ENCODE results near the gene CORO2A.

The CORO2A gene

GRCh38 chr9:98109052-98109451 lies 83.4 kb downstream of the CORO2A start:
- Histone ChIP-seq H3K4me1 (ENCODE audit: control insufficient read depth, insufficient read depth, low read length) (0 out of 2 replicates have a peak, but pooled peaks cover 7% of the 10 kb centered on the region), H3K27me3 (ENCODE audit: control insufficient read depth, insufficient read depth, low read length) (no peaks in the 10 kb centered on the region), H3K9me3 (ENCODE audit: control insufficient read depth, insufficient read depth, low read length) (no peaks in the 10 kb centered on the region), H3K36me3 (ENCODE audit: control insufficient read depth, insufficient read depth, low read length) (peaks cover 15% of the 10 kb centered on the region; the same call in 1 of the 2 replicates), H3K9ac (ENCODE audit: low read depth, low read length) (no peak overlapping the region), H3K27ac (ENCODE audit: low read depth, low read length) (no peak overlapping the region), H3K4me3 (ENCODE audit: low read depth, low read length) (no peak overlapping the region)

DNA sequence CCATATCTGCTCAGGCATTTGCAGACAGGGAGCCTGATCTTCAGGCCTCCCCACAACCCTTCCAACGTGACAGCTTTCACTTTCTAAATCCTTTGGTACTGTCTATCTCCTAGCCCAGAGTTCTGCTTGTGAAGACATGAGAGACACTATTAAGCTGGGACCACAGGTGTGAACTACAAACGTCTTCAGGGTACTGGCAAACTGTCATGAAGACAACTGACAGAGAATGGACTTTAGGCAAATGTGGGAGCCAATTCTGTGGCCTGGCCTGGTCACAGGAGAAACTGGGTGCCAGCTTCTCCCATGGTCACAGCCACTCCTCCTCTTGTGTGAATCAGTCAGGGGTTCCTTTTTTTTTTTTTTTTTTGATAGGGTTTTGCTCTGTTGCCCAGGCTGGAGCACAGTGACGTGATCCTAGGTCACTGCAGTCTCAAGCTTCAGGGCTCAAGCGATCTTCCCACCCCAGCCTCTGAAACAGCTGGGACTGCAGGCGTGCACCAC lies 83.9 kb downstream of the CORO2A start:
- Histone ChIP-seq H3K9ac (ENCODE audit: low read depth, low read length) (no peak overlapping the region), H3K4me3 (ENCODE audit: low read depth, low read length) (no peak overlapping the region), H3K36me3 (ENCODE audit: control insufficient read depth, insufficient read depth, low read length) (peaks cover 15% of the 10 kb centered on the region; the same call in 1 of the 2 replicates), H3K27me3 (ENCODE audit: control insufficient read depth, insufficient read depth, low read length) (no peaks in the 10 kb centered on the region), H3K9me3 (ENCODE audit: control insufficient read depth, insufficient read depth, low read length) (no peaks in the 10 kb centered on the region), H3K4me1 (ENCODE audit: control insufficient read depth, insufficient read depth, low read length) (0 out of 2 replicates have a peak, but pooled peaks cover 7% of the 10 kb centered on the region), H3K27ac (ENCODE audit: low read depth, low read length) (no peak overlapping the region)

GRCh38 chr9:98107926-98108325 lies 84.5 kb downstream of the CORO2A start:
- 0 out of 2 replicates have a peak, but pooled peaks cover 7% of the 10 kb centered on the region for H3K4me1 ChIP-seq (ENCODE audit: control insufficient read depth, insufficient read depth, low read length)
- no peaks in the 10 kb centered on the region for H3K27me3 ChIP-seq (ENCODE audit: control insufficient read depth, insufficient read depth, low read length)
- H3K36me3 ChIP-seq (ENCODE audit: control insufficient read depth, insufficient read depth, low read length), result peaks cover 15% of the 10 kb centered on the region; the same call in 1 of the 2 replicates
- no peak overlapping the region for H3K9ac ChIP-seq (ENCODE audit: low read depth, low read length)
- no peak overlapping the region for H3K4me3 ChIP-seq (ENCODE audit: low read depth, low read length)
- no peaks in the 10 kb centered on the region for H3K9me3 ChIP-seq (ENCODE audit: control insufficient read depth, insufficient read depth, low read length)
- no peak overlapping the region for H3K27ac ChIP-seq (ENCODE audit: low read depth, low read length)

- Histone ChIP-seq H3K27me3 (ENCODE audit: control insufficient read depth, insufficient read depth, low read length) (no peaks in the 10 kb centered on the region), H3K9me3 (ENCODE audit: control insufficient read depth, insufficient read depth, low read length) (no peaks in the 10 kb centered on the region), H3K9ac (ENCODE audit: low read depth, low read length) (no peak overlapping the region), H3K36me3 (ENCODE audit: control insufficient read depth, insufficient read depth, low read length) (peaks cover 11% of the 10 kb centered on the region; the same call in 1 of the 2 replicates), H3K4me3 (ENCODE audit: low read depth, low read length) (no peak overlapping the region), H3K4me1 (ENCODE audit: control insufficient read depth, insufficient read depth, low read length) (0 out of 2 replicates have a peak, but pooled peaks cover 7% of the 10 kb centered on the region), H3K27ac (ENCODE audit: low read depth, low read length) (no peak overlapping the region)
These were observed 87.4 kb downstream of the CORO2A start for GRCh38 chr9:98105006-98105405.

DNA sequence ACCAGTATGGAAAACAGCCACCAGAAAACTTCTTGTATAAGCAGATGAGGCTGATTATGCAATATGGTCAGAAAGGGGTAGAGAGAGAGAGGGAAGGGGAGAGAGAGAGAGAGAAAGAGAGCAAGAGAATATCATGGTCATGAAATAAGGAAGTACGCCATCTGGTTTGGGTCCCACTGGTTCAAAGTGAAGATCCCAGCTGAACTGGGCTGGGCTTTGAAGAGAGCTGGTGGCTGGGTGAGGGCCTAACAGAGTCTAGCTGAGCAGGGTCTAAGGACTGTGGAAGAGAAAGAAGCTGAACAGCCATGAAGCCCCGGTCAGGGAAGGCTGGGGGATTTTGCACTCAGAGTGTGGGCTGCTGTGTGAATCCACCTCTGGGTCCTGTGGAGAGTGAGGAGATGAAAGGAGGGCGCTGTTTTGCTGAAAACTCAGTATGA lies 88.0 kb downstream of the CORO2A start:
- peaks cover 11% of the 10 kb centered on the region for H3K36me3 ChIP-seq (ENCODE audit: control insufficient read depth, insufficient read depth, low read length)
- H3K4me3 ChIP-seq (ENCODE audit: low read depth, low read length), result no peak overlapping the region
- 0 out of 2 replicates have a peak, but pooled peaks cover 2% of the 10 kb centered on the region for H3K4me1 ChIP-seq (ENCODE audit: control insufficient read depth, insufficient read depth, low read length)
- no peak overlapping the region for H3K27ac ChIP-seq (ENCODE audit: low read depth, low read length)
- no peaks in the 10 kb centered on the region for H3K27me3 ChIP-seq (ENCODE audit: control insufficient read depth, insufficient read depth, low read length)
- no peaks in the 10 kb centered on the region for H3K9me3 ChIP-seq (ENCODE audit: control insufficient read depth, insufficient read depth, low read length)
- no peak overlapping the region for H3K9ac ChIP-seq (ENCODE audit: low read depth, low read length)

DNA sequence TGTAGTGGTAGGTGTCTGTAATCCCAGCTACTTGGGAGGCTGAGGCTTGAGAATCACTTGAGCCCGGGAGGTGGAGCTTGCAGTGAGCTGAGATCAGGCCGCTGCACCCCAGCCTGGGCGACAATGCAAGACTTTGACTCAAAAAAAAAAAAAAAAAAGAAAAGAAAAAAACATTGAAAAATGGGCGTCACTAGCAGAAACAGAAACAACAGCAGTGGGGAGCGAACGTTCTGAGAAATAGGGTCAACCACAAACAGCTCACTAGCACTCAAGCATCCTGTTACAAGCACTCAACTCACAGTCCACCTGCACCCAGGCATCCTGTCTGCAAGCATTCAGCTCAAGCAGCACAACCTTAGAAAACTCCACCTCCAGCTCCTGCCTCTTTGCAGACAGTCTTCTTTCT lies 90.6 kb downstream of the CORO2A start:
- Histone ChIP-seq H3K27ac (ENCODE audit: low read depth, low read length) (no peak overlapping the region), H3K36me3 (ENCODE audit: control insufficient read depth, insufficient read depth, low read length) (peaks cover 19% of the 10 kb centered on the region), H3K9ac (ENCODE audit: low read depth, low read length) (no peak overlapping the region), H3K27me3 (ENCODE audit: control insufficient read depth, insufficient read depth, low read length) (no peaks in the 10 kb centered on the region), H3K9me3 (ENCODE audit: control insufficient read depth, insufficient read depth, low read length) (no peaks in the 10 kb centered on the region), H3K4me1 (ENCODE audit: control insufficient read depth, insufficient read depth, low read length) (no peaks in the 10 kb centered on the region), H3K4me3 (ENCODE audit: low read depth, low read length) (no peak overlapping the region)

DNA sequence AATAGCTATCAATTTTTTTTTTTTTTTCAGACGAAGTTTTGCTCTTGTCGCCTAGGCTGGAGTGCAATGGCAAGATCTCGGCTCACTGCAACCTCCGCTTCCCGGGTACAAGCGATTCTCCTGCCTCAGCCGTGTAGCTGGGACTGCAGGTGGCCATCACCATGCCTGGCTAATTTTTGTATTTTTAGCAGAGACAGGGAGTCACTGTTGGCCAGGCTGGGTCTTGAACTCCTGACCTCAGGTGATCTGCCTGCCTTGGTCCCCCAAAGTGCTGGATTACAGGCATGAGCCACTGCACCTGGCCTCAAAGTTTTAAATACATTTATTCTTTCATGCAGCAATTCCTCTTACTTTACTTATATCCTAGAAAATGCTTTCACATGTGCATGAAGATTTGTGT lies 91.0 kb downstream of the CORO2A start:
- Histone ChIP-seq H3K27ac (ENCODE audit: low read depth, low read length) (no peak overlapping the region), H3K36me3 (ENCODE audit: control insufficient read depth, insufficient read depth, low read length) (peaks cover 19% of the 10 kb centered on the region), H3K9ac (ENCODE audit: low read depth, low read length) (no peak overlapping the region)

GRCh38 chr9:98100456-98100855 lies 92.0 kb downstream of the CORO2A start:
- Histone ChIP-seq H3K4me3 (ENCODE audit: low read depth, low read length) (no peak overlapping the region), H3K27ac (ENCODE audit: low read depth, low read length) (no peak overlapping the region), H3K9ac (ENCODE audit: low read depth, low read length) (no peak overlapping the region), H3K27me3 (ENCODE audit: control insufficient read depth, insufficient read depth, low read length) (no peaks in the 10 kb centered on the region), H3K4me1 (ENCODE audit: control insufficient read depth, insufficient read depth, low read length) (no peaks in the 10 kb centered on the region), H3K9me3 (ENCODE audit: control insufficient read depth, insufficient read depth, low read length) (no peaks in the 10 kb centered on the region), H3K36me3 (ENCODE audit: control insufficient read depth, insufficient read depth, low read length) (peaks cover 20% of the 10 kb centered on the region)

More for the DNA sequence above, 91.0 kb downstream of the CORO2A start:
- Histone ChIP-seq H3K27me3 (ENCODE audit: control insufficient read depth, insufficient read depth, low read length) (no peaks in the 10 kb centered on the region), H3K4me3 (ENCODE audit: low read depth, low read length) (no peak overlapping the region), H3K9me3 (ENCODE audit: control insufficient read depth, insufficient read depth, low read length) (no peaks in the 10 kb centered on the region), H3K4me1 (ENCODE audit: control insufficient read depth, insufficient read depth, low read length) (no peaks in the 10 kb centered on the region)

GRCh38 chr9:98099898-98100297 lies 92.5 kb downstream of the CORO2A start:
- H3K4me3 ChIP-seq (ENCODE audit: low read depth, low read length), result no peak overlapping the region
- no peak overlapping the region for H3K9ac ChIP-seq (ENCODE audit: low read depth, low read length)
- H3K4me1 ChIP-seq (ENCODE audit: control insufficient read depth, insufficient read depth, low read length), result no peaks in the 10 kb centered on the region
- H3K27me3 ChIP-seq (ENCODE audit: control insufficient read depth, insufficient read depth, low read length), result no peaks in the 10 kb centered on the region
- H3K36me3 ChIP-seq (ENCODE audit: control insufficient read depth, insufficient read depth, low read length), result peaks cover 26% of the 10 kb centered on the region
- no peaks in the 10 kb centered on the region for H3K9me3 ChIP-seq (ENCODE audit: control insufficient read depth, insufficient read depth, low read length)
- no peak overlapping the region for H3K27ac ChIP-seq (ENCODE audit: low read depth, low read length)

DNA sequence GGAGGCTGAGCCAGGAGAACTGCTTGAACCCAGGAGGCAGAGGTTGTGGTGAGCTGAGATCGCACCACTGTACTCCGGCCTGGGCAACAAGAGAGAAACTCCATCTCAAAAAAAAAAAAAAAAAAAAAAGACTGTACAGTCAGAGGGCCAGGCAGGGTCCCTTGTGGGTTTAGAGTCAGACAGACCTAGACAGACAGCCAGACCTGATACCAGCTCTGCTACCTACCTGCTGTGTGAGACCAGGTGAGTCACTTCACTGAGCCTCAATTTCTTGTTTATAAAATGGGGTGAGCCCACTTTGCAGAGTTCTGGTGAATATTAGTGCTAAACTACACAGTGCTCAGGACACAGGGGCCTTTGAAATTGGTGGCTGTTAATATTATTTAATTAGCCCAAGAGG lies 93.1 kb downstream of the CORO2A start:
- H3K27me3 ChIP-seq (ENCODE audit: control insufficient read depth, insufficient read depth, low read length), result no peaks in the 10 kb centered on the region
- H3K4me3 ChIP-seq (ENCODE audit: low read depth, low read length), result no peak overlapping the region
- no peak overlapping the region for H3K9ac ChIP-seq (ENCODE audit: low read depth, low read length)
- H3K36me3 ChIP-seq (ENCODE audit: control insufficient read depth, insufficient read depth, low read length), result peaks cover 27% of the 10 kb centered on the region
- no peaks in the 10 kb centered on the region for H3K4me1 ChIP-seq (ENCODE audit: control insufficient read depth, insufficient read depth, low read length)
- H3K27ac ChIP-seq (ENCODE audit: low read depth, low read length), result no peak overlapping the region
- no peaks in the 10 kb centered on the region for H3K9me3 ChIP-seq (ENCODE audit: control insufficient read depth, insufficient read depth, low read length)

DNA sequence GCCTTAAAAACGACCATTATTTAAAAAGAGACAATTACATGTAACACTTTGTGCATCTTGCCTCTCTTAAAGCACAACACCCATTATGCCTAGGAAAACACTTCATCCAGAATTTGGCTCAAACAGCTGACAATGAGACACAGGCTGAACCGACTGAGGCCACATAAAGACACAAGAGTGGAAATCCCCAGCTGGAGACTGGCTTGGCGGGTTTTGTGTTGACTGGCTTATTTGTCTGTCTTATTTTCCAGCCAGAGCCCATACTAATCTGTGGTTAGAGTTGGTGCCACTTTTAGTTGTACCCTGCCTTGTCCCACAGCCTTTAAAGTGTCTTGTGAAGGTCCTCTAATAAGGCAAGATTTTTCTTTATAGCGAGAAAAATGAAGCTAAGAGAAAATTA lies 94.6 kb downstream of the CORO2A start:
- H3K27ac ChIP-seq (ENCODE audit: low read depth, low read length), result no peak overlapping the region
- H3K4me1 ChIP-seq (ENCODE audit: control insufficient read depth, insufficient read depth, low read length), result peaks cover 1% of the 10 kb centered on the region; the same call in 1 of the 2 replicates
- no peak overlapping the region for H3K9ac ChIP-seq (ENCODE audit: low read depth, low read length)
- no peaks in the 10 kb centered on the region for H3K9me3 ChIP-seq (ENCODE audit: control insufficient read depth, insufficient read depth, low read length)
- H3K27me3 ChIP-seq (ENCODE audit: control insufficient read depth, insufficient read depth, low read length), result no peaks in the 10 kb centered on the region
- H3K36me3 ChIP-seq (ENCODE audit: control insufficient read depth, insufficient read depth, low read length), result peaks cover 27% of the 10 kb centered on the region
- H3K4me3 ChIP-seq (ENCODE audit: low read depth, low read length), result no peak overlapping the region
